IMR-90 (cell line): ENCODE measurements around the gene TEAD2. TPM values are rescaled to one million over a fixed set of nuclear protein-coding genes. Genes with fewer than 3 reads are reported as not detected.
A peak's percentile ranks its signal among the peaks of the same experiment; 100 is the strongest.

ENCODE experiments used
- ATAC-seq: fragments of 200-7000 bp; cut with Tn5 transposase; 2 replicates; pipeline ENCODE4 v1.9.1; 2020; ENCODE audit warnings: low read depth, mild to moderate bottlenecking, moderate library complexity
- BruUV-seq: library from RNA; stranded (reverse); fragments of 400-500 nt; replicated peaks from 2 replicates; lab custom pipeline; 2021; lab: Mats Ljungman, UMichigan
- CTCF ChIA-PET: fragments of 300-600 bp; formaldehyde crosslinking; extraction: SDS; loops from one replicate; lab custom pipeline; 2021; ENCODE audit warnings: antibody characterized with exemption; lab: Yijun Ruan, JAX
- POLR2A ChIA-PET: fragments of 300-600 bp; sonication (Branson Sonifier 250); formaldehyde crosslinking; loops from one replicate; lab custom pipeline; 2022; ENCODE audit warnings: antibody characterized with exemption; ENCODE audit not compliant: unreplicated experiment; lab: Charles Lee
- DNase-seq: peaks from one replicate; pipeline ENCODE4 v3.0.0; 2013
- H2AFZ ChIP-seq: replicated peaks from 2 replicates; pipeline ENCODE3; 2013; ENCODE audit warnings: low read length, mild to moderate bottlenecking; ENCODE audit not compliant: poor library complexity
- H2AK5ac ChIP-seq: 2 replicates; pipeline ENCODE4 v1.6.1; 2013; ENCODE audit warnings: low read depth, low read length, inconsistent platforms
- H2AK9ac ChIP-seq: replicated peaks from 2 replicates; pipeline ENCODE3; 2013; ENCODE audit warnings: mild to moderate bottlenecking, low read depth, low read length, moderate library complexity; ENCODE audit not compliant: poor library complexity
- H2BK120ac ChIP-seq: 2 replicates; pipeline ENCODE4 v1.6.1; 2013; ENCODE audit warnings: low read depth, low read length, inconsistent platforms
- H2BK15ac ChIP-seq: 3 replicates; pipeline ENCODE4 v1.6.1; 2013; ENCODE audit warnings: low read depth, low read length, inconsistent platforms
- H2BK20ac ChIP-seq: 2 replicates; pipeline ENCODE4 v1.6.1; 2013; ENCODE audit warnings: low read depth, mild to moderate bottlenecking, inconsistent platforms, low read length, moderate library complexity
- H2BK5ac ChIP-seq: 2 replicates; pipeline ENCODE4 v1.6.1; 2013; ENCODE audit warnings: mild to moderate bottlenecking, low read depth, low read length, inconsistent platforms; ENCODE audit not compliant: poor library complexity, severe bottlenecking
- H3K14ac ChIP-seq: replicated peaks from 2 replicates; pipeline ENCODE4 v1.6.1; 2013; ENCODE audit warnings: low read depth, low read length, inconsistent platforms
- H3K18ac ChIP-seq: 2 replicates; pipeline ENCODE4 v1.6.1; 2013; ENCODE audit warnings: low read depth, low read length, control low read depth
- H3K23ac ChIP-seq: 2 replicates; pipeline ENCODE4 v1.6.1; 2013; ENCODE audit warnings: low read depth, low read length, inconsistent platforms
- H3K27ac ChIP-seq: 2 replicates; pipeline ENCODE4 v1.5.1; 2013; ENCODE audit warnings: mild to moderate bottlenecking, control low read depth, low read length; ENCODE audit not compliant: insufficient read depth
- H3K27me3 ChIP-seq: 2 replicates; pipeline ENCODE4 v1.6.1; 2013; ENCODE audit warnings: low read length; ENCODE audit not compliant: control insufficient read depth, insufficient read depth
- H3K36me3 ChIP-seq: 2 replicates; pipeline ENCODE4 v1.6.1; 2013; ENCODE audit warnings: low read length, mixed read lengths; ENCODE audit not compliant: control insufficient read depth, insufficient read depth
- H3K4ac ChIP-seq: 2 replicates; pipeline ENCODE4 v1.6.1; 2013; ENCODE audit warnings: low read depth, low read length, inconsistent platforms
- H3K4me1 ChIP-seq: 2 replicates; pipeline ENCODE4 v1.6.1; 2013; ENCODE audit warnings: low read length, mixed read lengths; ENCODE audit not compliant: control insufficient read depth, insufficient read depth
- H3K4me2 ChIP-seq: 2 replicates; pipeline ENCODE4 v1.6.1; 2013; ENCODE audit warnings: low read depth, mild to moderate bottlenecking, control low read depth, low read length, moderate library complexity
- H3K4me3 ChIP-seq: 2 replicates; pipeline ENCODE4 v1.5.1; 2013; ENCODE audit warnings: low read depth, mild to moderate bottlenecking, control low read depth, low read length, moderate library complexity; ENCODE audit not compliant: insufficient read depth
- H3K56ac ChIP-seq: 2 replicates; pipeline ENCODE4 v1.6.1; 2013; ENCODE audit warnings: low read length, inconsistent platforms; ENCODE audit not compliant: insufficient read depth; ENCODE audit errors: extremely low read depth
- H3K79me1 ChIP-seq, 2 experiments: 2 replicates each; pipeline ENCODE4 v1.6.1; 2013; ENCODE audit warnings: low read length in 2 of 2, inconsistent platforms in 1 of 2, low read depth in 1 of 2
- H3K9ac ChIP-seq: 2 replicates; pipeline ENCODE4 v1.6.1; 2013; ENCODE audit warnings: low read depth, low read length, control low read depth
- H3K9me1 ChIP-seq: 2 replicates; pipeline ENCODE4 v1.6.1; 2013; ENCODE audit warnings: low read length, inconsistent platforms; ENCODE audit not compliant: insufficient read depth
- H3K9me3 ChIP-seq: 2 replicates; pipeline ENCODE4 v1.6.1; 2013; ENCODE audit warnings: low read length; ENCODE audit not compliant: control insufficient read depth, insufficient read depth
- H4K20me1 ChIP-seq: 2 replicates; pipeline ENCODE4 v1.6.1; 2013; ENCODE audit warnings: low read length, inconsistent platforms; ENCODE audit not compliant: insufficient read depth
- H4K5ac ChIP-seq: 2 replicates; pipeline ENCODE4 v1.6.1; 2013; ENCODE audit warnings: mild to moderate bottlenecking, low read depth, low read length, control low read depth
- H4K8ac ChIP-seq, 2 experiments: 2 replicates each; pipeline ENCODE4 v1.6.1; 2013; ENCODE audit warnings: low read depth in 2 of 2, low read length in 2 of 2, control low read depth in 1 of 2, inconsistent platforms in 1 of 2
- H4K91ac ChIP-seq: 2 replicates; pipeline ENCODE4 v1.6.1; 2013; ENCODE audit warnings: low read depth, low read length, inconsistent platforms; ENCODE audit not compliant: insufficient read depth
- BHLHE40 ChIP-seq: fragments of 150-350 bp; IDR thresholded peaks from 2 replicates; pipeline ENCODE4 v1.6.1; 2016; ENCODE audit warnings: mild to moderate bottlenecking, low read depth, low read length
- CEBPB ChIP-seq: IDR thresholded peaks from 2 replicates; pipeline ENCODE4 v1.6.1; 2012; ENCODE audit warnings: low read depth, low read length, improper control_type of control experiment
- CHD1 ChIP-seq: IDR thresholded peaks from 2 replicates; pipeline ENCODE4 v1.6.1; 2012; ENCODE audit warnings: low read depth, low read length, improper control_type of control experiment
- CTCF ChIP-seq: conservative IDR thresholded peaks from 2 replicates; pipeline ENCODE4 v1.5.1; 2012; ENCODE audit warnings: mild to moderate bottlenecking, low read depth, low read length, improper control_type of control experiment
- ELK1 ChIP-seq: fragments of 150-350 bp; IDR thresholded peaks from 2 replicates; pipeline ENCODE4 v1.6.1; 2016; ENCODE audit warnings: low read depth, mild to moderate bottlenecking, low read length, moderate library complexity, borderline replicate concordance
- FOS ChIP-seq: fragments of 150-350 bp; IDR thresholded peaks from 2 replicates; pipeline ENCODE4 v1.6.1; 2016; ENCODE audit warnings: low read depth, low read length
- MAFK ChIP-seq: IDR thresholded peaks from 2 replicates; pipeline ENCODE4 v1.6.1; 2012; ENCODE audit warnings: low read depth, low read length, improper control_type of control experiment
- MAZ ChIP-seq: IDR thresholded peaks from 2 replicates; pipeline ENCODE4 v1.6.1; 2012; ENCODE audit warnings: low read depth, mild to moderate bottlenecking, low read length, improper control_type of control experiment, moderate library complexity, borderline replicate concordance
- MXI1 ChIP-seq: IDR thresholded peaks from 2 replicates; pipeline ENCODE4 v1.6.1; 2012; ENCODE audit warnings: low read depth, mild to moderate bottlenecking, low read length, moderate library complexity, borderline replicate concordance
- NFE2L2 ChIP-seq: fragments of 150-350 bp; IDR thresholded peaks from 2 replicates; pipeline ENCODE4 v1.6.1; 2016; ENCODE audit warnings: low read depth, mild to moderate bottlenecking, low read length
- POLR2A ChIP-seq: IDR thresholded peaks from 2 replicates; pipeline ENCODE4 v1.6.1; 2012; ENCODE audit warnings: mild to moderate bottlenecking, low read depth, low read length
- RAD21 ChIP-seq: IDR thresholded peaks from 2 replicates; pipeline ENCODE4 v1.6.1; 2012; ENCODE audit warnings: low read length, improper control_type of control experiment
- RCOR1 ChIP-seq: IDR thresholded peaks from 2 replicates; pipeline ENCODE4 v1.6.1; 2012; ENCODE audit warnings: mild to moderate bottlenecking, low read length, improper control_type of control experiment; ENCODE audit not compliant: insufficient replicate concordance
- RFX5 ChIP-seq: IDR thresholded peaks from 2 replicates; pipeline ENCODE4 v1.8.0; 2012; ENCODE audit warnings: low read depth, mild to moderate bottlenecking, low read length, moderate library complexity
- SMC3 ChIP-seq: fragments of 150-350 bp; IDR thresholded peaks from 2 replicates; pipeline ENCODE4 v1.6.1; 2016; ENCODE audit warnings: low read depth, mild to moderate bottlenecking, antibody characterized with exemption, low read length, moderate library complexity
- USF2 ChIP-seq: fragments of 150-350 bp; IDR thresholded peaks from 2 replicates; pipeline ENCODE4 v1.6.1; 2017; ENCODE audit warnings: mild to moderate bottlenecking, antibody characterized with exemption, low read length, low read depth
- WGBS, 2 experiments: methylation state at CpG; one replicate each; pipeline versions ENCODE4 v1.1.5 to v1.1.7; 2013; ENCODE audit warnings: missing lambda C conversion rate in 2 of 2; ENCODE audit not compliant: insufficient read length in 1 of 2; ENCODE audit errors: extremely low coverage in 2 of 2; 5-methylcytosine and 5-hydroxymethylcytosine counted together
- dilution Hi-C: fragments of 300-500 bp; cut with HindIII; formaldehyde crosslinking; loops from one replicate; pipeline ENCODE4 v1.14.3; 2018; ENCODE audit warnings: low sequenced_read_pairs; ENCODE audit not compliant: unreplicated experiment
- in situ Hi-C: fragments of 300-500 bp; cut with MboI; formaldehyde crosslinking; loops from 3 replicates; pipeline ENCODE4 v1.14.3; 2019; ENCODE audit warnings: low sequenced_read_pairs, inconsistent platforms, mixed read lengths
- intact Hi-C: fragments of 100-400 bp; cut with micrococcal nuclease; formaldehyde crosslinking; loops from 2 replicates; pipeline ENCODE4 v1.10.0; 2022
- polyA plus RNA-seq, 3 experiments: library from polyadenylated mRNA; depleted of rRNA; stranded (reverse); fragments of >200 nt; gene quantifications; 2 replicates each; pipeline ENCODE4 v1.2.3, GENCODE V29; 2012; ENCODE audit warnings: low replicate concordance in 1 of 3
- total RNA-seq: library from RNA; depleted of rRNA; stranded (reverse); fragments of >200 nt; gene quantifications from 2 replicates; pipeline ENCODE4 v1.2.3, GENCODE V29; 2012

Gene TEAD2
- total and polyA plus RNA-seq, 2 of the 4 experiments (the other 2 are of a cell fraction), result 30.8 to 33.6 TPM

- Histone ChIP-seq H3K56ac (no peak overlapping the region), H3K9me1 (peaks cover 9% of the 10 kb centered on the region; the same call in 1 of the 2 replicates), H3K18ac (no peak overlapping the region), H3K4me3 (no peak overlapping the region), H2BK120ac (no peak overlapping the region), H4K91ac (no peak overlapping the region), H3K14ac (no peak overlapping the region), H3K9me3 (no peaks in the 10 kb centered on the region), H3K4me1 (no peaks in the 10 kb centered on the region), H3K27ac (no peak overlapping the region), H2AFZ (no peak overlapping the region), H2BK20ac (no peak overlapping the region), H4K5ac (no peak overlapping the region), H3K4ac (no peak overlapping the region), H3K36me3 (peaks cover 7% of the 10 kb centered on the region), H3K27me3 (no peaks in the 10 kb centered on the region), H3K9ac (no peak overlapping the region), H2AK5ac (no peak overlapping the region), H3K23ac (no peak overlapping the region), H4K20me1 (0 out of 2 replicates have a peak, but pooled peaks cover 5% of the 10 kb centered on the region), H3K79me1 (no peaks in the 10 kb centered on the region; a peak in 1 of 4 replicates), H2BK5ac (no peak overlapping the region), H2BK15ac (no peak overlapping the region), H2AK9ac (no peak overlapping the region), H3K4me2 (no peak overlapping the region), H4K8ac (no peak overlapping the region)
- 72% methylated on average over 4 of the region's 8 CpGs; no CpG with 5 or more reads in 1 of the 2 experiments for WGBS, 2 experiments
- CTCF ChIA-PET, result no interaction called here
- TF ChIP-seq NFE2L2 (no peak), RAD21 (no peak), RCOR1 (no peak), MXI1 (no peak), RFX5 (no peak), POLR2A (no peak), CTCF (no peak), USF2 (no peak), MAFK (no peak), ELK1 (no peak), CHD1 (no peak), FOS (no peak), CEBPB (no peak), MAZ (no peak), BHLHE40 (no peak), SMC3 (no peak)
- ATAC-seq (peak; percentile 8), DNase-seq (no peak)
- no TSS peak for BruUV-seq
- intact Hi-C loops (no loop called here), in situ Hi-C loops (no loop called here), dilution Hi-C loops (no loop called here)
- POLR2A ChIA-PET, result no interaction called here
Measured at GRCh38 chr19:49333811-49334288, 28.4 kb downstream of the TEAD2 start.
